GM23338 (cell line): ENCODE measurements around the gene VCX. TPM values are rescaled to one million over a fixed set of nuclear protein-coding genes. Genes with fewer than 3 reads are reported as not detected.

Source experiments
- ATAC-seq: fragments of 200-7000 bp; cut with Tn5 transposase; 3 replicates; pipeline ENCODE4 v1.9.1; 2020
- DNase-seq: peaks from one replicate; pipeline ENCODE4 v3.0.0-alpha.2; 2015; ENCODE audit warnings: low spot score
- H2AFZ ChIP-seq: fragments of 200-600 bp; sonication (generic); 2 replicates; pipeline ENCODE4 v1.8.0; 2016; ENCODE audit warnings: antibody characterized with exemption, mild to moderate bottlenecking, moderate library complexity
- H3F3A ChIP-seq: fragments of 200-600 bp; sonication (generic); replicated peaks from 2 replicates; pipeline ENCODE4 v1.8.0; 2017; ENCODE audit warnings: antibody characterized with exemption, mixed run types, low read depth
- H3K27ac ChIP-seq: fragments of 200-600 bp; sonication (generic); 2 replicates; pipeline ENCODE4 v1.6.1; 2016; ENCODE audit warnings: low read depth
- H3K27me3 ChIP-seq: fragments of 200-600 bp; sonication (generic); 2 replicates; pipeline ENCODE4 v1.8.0; 2016; ENCODE audit warnings: mild to moderate bottlenecking, mixed run types, moderate library complexity; ENCODE audit not compliant: insufficient read depth
- H3K36me3 ChIP-seq: fragments of 200-600 bp; sonication (generic); 2 replicates; pipeline ENCODE4 v1.8.0; 2016; ENCODE audit warnings: mild to moderate bottlenecking; ENCODE audit not compliant: insufficient read depth
- H3K4me1 ChIP-seq: fragments of 200-600 bp; sonication (generic); 2 replicates; pipeline ENCODE4 v1.8.0; 2016; ENCODE audit warnings: mild to moderate bottlenecking, moderate library complexity; ENCODE audit not compliant: insufficient read depth
- H3K4me2 ChIP-seq: fragments of 200-600 bp; sonication (generic); 2 replicates; pipeline ENCODE4 v1.7.1; 2017; ENCODE audit warnings: mixed run types
- H3K4me3 ChIP-seq: fragments of 200-600 bp; sonication (generic); 2 replicates; pipeline ENCODE4 v1.6.1; 2016; ENCODE audit warnings: mixed run types
- H3K79me2 ChIP-seq: fragments of 200-600 bp; sonication (generic); replicated peaks from 2 replicates; pipeline ENCODE4 v1.8.0; 2017; ENCODE audit warnings: mild to moderate bottlenecking; ENCODE audit not compliant: insufficient read depth
- H3K9me2 ChIP-seq: fragments of 200-600 bp; sonication (generic); 2 replicates; pipeline ENCODE4 v1.8.0; 2017; ENCODE audit not compliant: insufficient read depth
- H4K20me1 ChIP-seq: fragments of 200-600 bp; sonication (generic); replicated peaks from 2 replicates; pipeline ENCODE4 v1.8.0; 2017; ENCODE audit warnings: mild to moderate bottlenecking; ENCODE audit not compliant: insufficient read depth
- H3K27ac Mint-ChIP-seq: 2 replicates; pipeline ENCODE4 v1.8.0; 2020; ENCODE audit warnings: inconsistent platforms, mild to moderate bottlenecking, moderate library complexity, mixed read lengths
- H3K27me3 Mint-ChIP-seq: 3 replicates; pipeline ENCODE4 v1.8.0; 2022; ENCODE audit warnings: low read depth, mild to moderate bottlenecking, moderate library complexity, mixed read lengths, inconsistent platforms; ENCODE audit not compliant: insufficient read depth, poor library complexity
- H3K36me3 Mint-ChIP-seq: 3 replicates; pipeline ENCODE4 v1.8.0; 2021; ENCODE audit warnings: low read depth, mild to moderate bottlenecking, inconsistent platforms, moderate library complexity, mixed read lengths
- H3K4me1 Mint-ChIP-seq: 3 replicates; pipeline ENCODE4 v1.8.0; 2020; ENCODE audit warnings: mild to moderate bottlenecking, inconsistent platforms, mixed read lengths
- H3K4me3 Mint-ChIP-seq: 3 replicates; pipeline ENCODE4 v1.8.0; 2021; ENCODE audit warnings: moderate library complexity, mild to moderate bottlenecking, inconsistent platforms, mixed read lengths
- H3K9me3 Mint-ChIP-seq: 3 replicates; pipeline ENCODE4 v1.8.0; 2020; ENCODE audit warnings: moderate library complexity, mild to moderate bottlenecking, inconsistent platforms, mixed read lengths
- CREB1 ChIP-seq: fragments of 250-450 bp; sonication (Bioruptor Pico); IDR thresholded peaks from 2 replicates; pipeline ENCODE4 v1.5.0; 2020; ENCODE audit warnings: low read depth, mild to moderate bottlenecking, moderate library complexity
- CTCF ChIP-seq, 2 experiments: fragments of 200-600 bp in 1 of 2; sonication (generic) in 1 of 2; conservative IDR thresholded peaks; 2 replicates each; pipeline versions ENCODE4 v1.5.1 to v1.6.1; 2016 to 2017; ENCODE audit warnings: antibody characterized with exemption in 2 of 2, low read depth in 2 of 2, mild to moderate bottlenecking in 2 of 2, moderate library complexity in 1 of 2
- ETS1 ChIP-seq: IDR thresholded peaks from 2 replicates; pipeline ENCODE4 v1.6.1; 2016; ENCODE audit warnings: antibody characterized with exemption
- EZH2 ChIP-seq: fragments of 200-600 bp; sonication (generic); IDR thresholded peaks from one replicate; pipeline ENCODE4 v1.8.0; 2017; ENCODE audit warnings: antibody characterized with exemption, mild to moderate bottlenecking, low read depth; ENCODE audit not compliant: unreplicated experiment
- EZH2phosphoT487 ChIP-seq: fragments of 200-600 bp; sonication (generic); IDR thresholded peaks from one replicate; pipeline ENCODE4 v1.8.1; 2018; ENCODE audit warnings: antibody characterized with exemption; ENCODE audit not compliant: unreplicated experiment
- NANOG ChIP-seq: IDR thresholded peaks from 2 replicates; pipeline ENCODE4 v1.6.1; 2016; ENCODE audit warnings: antibody characterized with exemption, borderline replicate concordance
- REST ChIP-seq: IDR thresholded peaks from one replicate; pipeline ENCODE4 v1.6.1; 2018; ENCODE audit warnings: antibody characterized with exemption; ENCODE audit not compliant: unreplicated experiment
- ZNF462 ChIP-seq: fragments of 250-450 bp; sonication (Bioruptor Pico); IDR thresholded peaks from 2 replicates; pipeline ENCODE4 v1.5.0; 2020; ENCODE audit warnings: mild to moderate bottlenecking, moderate library complexity
- polyA plus RNA-seq: library from polyadenylated mRNA; unstranded; fragments of >200 nt; fragmentation: Nextera tagmentation; extraction: Ambion mirVana; gene quantifications from 2 replicates; pipeline ENCODE4 v1.2.1, GENCODE V29; 2016
- total RNA-seq: library from RNA; depleted of rRNA; stranded (reverse); fragments of >200 nt; shearing (Covaris generic); gene quantifications from 2 replicates; pipeline ENCODE4 v1.2.3, GENCODE V29; 2014

VCX gene
- total and polyA plus RNA-seq, 2 experiments from 2014 or later, result 0.49 to 0.66 TPM

- TF ChIP-seq ZNF462 (CRISPR knock-in tag) (no peak), CTCF (conservative IDR thresholded peaks at IDR 0.05; ENCODE audit: low read depth in 2 of 2) (no peak), CREB1 (CRISPR knock-in tag) (no peak), ETS1 (no peak), REST (no peak), EZH2 (no peak), EZH2phosphoT487 (no peak), NANOG (no peak)
- Histone ChIP-seq H3K4me2 (no peak overlapping the region), H4K20me1 (no peaks in the 10 kb centered on the region), H3K79me2 (no peaks in the 10 kb centered on the region), H3K27ac (no peak overlapping the region), H3K27me3 (no peaks in the 10 kb centered on the region), H3K4me1 (no peaks in the 10 kb centered on the region), H3K9me2 (no peaks in the 10 kb centered on the region), H2AFZ (no peak overlapping the region), H3K4me3 (no peak overlapping the region), H3K36me3 (no peaks in the 10 kb centered on the region), H3F3A (no peaks in the 10 kb centered on the region)
- no peak overlapping the region for H3K4me3 Mint-ChIP-seq
- no peaks in the 10 kb centered on the region; the same call in 2 of the 3 replicates for H3K9me3 Mint-ChIP-seq
- H3K27ac Mint-ChIP-seq, result no peak overlapping the region
- H3K27me3 Mint-ChIP-seq, result no peaks in the 10 kb centered on the region
- DNase-seq (no peak), ATAC-seq (no peak)
- H3K4me1 Mint-ChIP-seq, result no peaks in the 10 kb centered on the region; the same call in 2 of the 3 replicates
- no peaks in the 10 kb centered on the region for H3K36me3 Mint-ChIP-seq
Observed at GRCh38 chrX:7876957-7877356, 34.0 kb downstream of the VCX start.
